Raji (cell line): ENCODE data around the gene ANKH.

ENCODE experiments used
- POLR2A ChIP-seq: IDR thresholded peaks from 2 replicates; pipeline ENCODE4 v1.6.1; 2011; ENCODE audit warnings: low read depth, low read length, control low read depth; ENCODE audit not compliant: insufficient read depth

Gene ANKH

GRCh38 chr5:14729448-14730385 is 141.9 kb downstream of the ANKH start:
- no peak for TF ChIP-seq POLR2A

- no peak for TF ChIP-seq POLR2A
Measured at GRCh38 chr5:14728459-14728938, 143.1 kb downstream of the ANKH start.

GRCh38 chr5:14727928-14728458 is 143.6 kb downstream of the ANKH start:
- no peak for TF ChIP-seq POLR2A

DNA sequence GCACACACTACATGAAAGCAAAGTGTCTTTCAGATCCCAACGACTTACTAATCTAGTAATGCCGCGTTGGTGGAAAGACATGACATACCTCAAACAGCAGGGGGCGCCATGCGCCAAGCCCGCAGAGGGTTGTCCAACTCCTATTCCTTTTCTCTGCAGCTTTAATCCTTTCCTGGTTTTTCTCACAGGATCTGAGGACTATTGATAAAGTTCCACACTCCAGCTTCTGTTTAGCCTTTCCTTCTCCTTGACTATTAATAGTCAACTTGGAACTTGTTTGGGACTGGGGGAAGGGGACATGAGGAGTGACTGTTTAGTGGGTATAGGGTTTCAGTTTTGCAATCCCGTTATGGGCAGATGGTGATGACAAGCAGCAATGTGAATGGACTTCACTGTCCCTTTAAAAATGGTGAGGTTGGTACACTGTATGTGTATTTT is 144.1 kb downstream of the ANKH start:
- no peak for TF ChIP-seq POLR2A

- TF ChIP-seq POLR2A, result no peak
Measured at GRCh38 chr5:14726066-14726838, 145.3 kb downstream of the ANKH start.

GRCh38 chr5:14724633-14725032 is 146.9 kb downstream of the ANKH start:
- no peak for TF ChIP-seq POLR2A

- TF ChIP-seq POLR2A, result no peak
Measured at GRCh38 chr5:14723701-14724132, 147.9 kb downstream of the ANKH start.

DNA sequence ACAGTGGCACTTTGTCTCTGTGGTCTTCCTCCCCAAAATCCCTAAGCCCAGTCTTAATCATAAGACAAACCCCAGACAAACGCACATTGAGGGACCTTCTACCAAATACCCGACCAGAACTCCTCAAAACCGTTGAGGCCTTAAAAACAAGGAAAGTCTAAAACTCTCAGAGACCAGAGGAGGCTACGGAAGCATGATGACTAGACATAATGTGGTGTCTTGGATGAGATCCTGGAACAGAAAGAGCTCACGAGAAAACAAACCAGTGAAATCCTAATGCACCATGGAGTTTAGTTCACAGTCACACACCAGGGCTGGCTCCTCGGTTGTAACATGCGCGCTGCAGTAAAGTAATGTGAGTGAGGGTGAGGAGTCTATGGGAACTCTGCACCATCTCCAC is 148.7 kb downstream of the ANKH start:
- no peak for TF ChIP-seq POLR2A

DNA sequence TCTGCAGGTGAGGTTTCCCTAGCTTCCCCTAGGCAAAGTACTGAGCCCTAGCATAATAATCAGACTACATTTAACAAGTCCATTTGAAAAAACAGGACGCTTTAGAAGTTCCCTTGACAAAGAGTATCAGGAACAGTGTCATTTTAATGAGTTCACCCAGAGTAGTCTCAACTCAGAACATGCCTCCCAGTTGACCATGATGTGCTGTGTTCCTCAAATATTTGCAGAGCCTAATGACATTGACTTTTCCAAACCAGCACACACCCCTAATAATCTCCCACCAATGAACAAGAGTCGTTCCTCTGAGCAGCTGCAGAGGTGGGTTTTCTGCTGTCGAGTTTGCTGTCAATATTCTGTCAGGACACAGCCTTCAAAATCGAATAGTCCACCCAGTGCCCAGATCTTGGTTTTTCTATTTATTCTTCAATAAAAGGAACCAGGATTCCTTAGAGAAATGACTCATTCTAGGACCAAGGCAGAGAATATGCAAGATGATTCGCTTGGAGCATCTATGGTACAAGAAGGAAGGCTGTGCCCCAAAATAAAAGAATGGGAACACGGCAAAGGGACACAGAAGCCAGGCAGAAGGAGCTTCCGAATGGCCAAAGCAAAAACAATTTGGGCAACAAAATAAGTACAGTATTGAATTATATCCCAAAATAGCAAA is 149.5 kb downstream of the ANKH start:
- no peak for TF ChIP-seq POLR2A

DNA sequence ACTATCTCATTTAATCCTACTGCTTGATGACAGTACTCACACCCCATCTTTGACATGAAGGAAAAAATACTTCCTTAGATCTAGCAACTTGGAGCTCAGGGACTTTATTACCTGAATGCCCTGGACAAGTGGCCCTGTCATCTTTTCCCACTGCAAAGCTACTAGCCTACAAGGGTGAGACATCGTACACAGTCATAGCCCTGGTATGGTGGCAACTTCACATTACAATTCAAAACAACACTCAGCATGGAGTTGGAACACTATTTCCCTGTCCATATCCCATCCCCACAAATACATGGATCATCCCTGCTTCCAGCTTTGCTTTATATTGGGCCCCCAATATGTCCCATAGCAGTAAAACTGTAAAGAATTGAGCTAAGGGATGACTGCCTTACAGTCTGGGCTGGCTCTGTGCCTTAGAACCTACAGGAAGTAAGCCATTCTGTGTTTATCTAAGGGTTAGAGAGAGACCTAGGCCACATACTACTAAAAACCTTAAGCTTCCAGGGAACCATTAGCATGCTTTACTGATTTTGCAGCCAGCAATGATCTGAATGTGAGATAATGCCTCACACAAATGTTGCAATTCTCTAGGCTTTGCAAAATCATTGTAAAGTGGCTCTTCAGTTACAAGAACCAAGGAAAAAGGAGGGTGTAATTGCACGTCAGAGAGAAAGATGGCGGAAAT is 151.2 kb downstream of the ANKH start:
- no peak for TF ChIP-seq POLR2A

- TF ChIP-seq POLR2A, result no peak
Measured at GRCh38 chr5:14718778-14719177, 152.8 kb downstream of the ANKH start.

GRCh38 chr5:14716755-14717752 is 154.5 kb downstream of the ANKH start:
- TF ChIP-seq POLR2A, result no peak

DNA sequence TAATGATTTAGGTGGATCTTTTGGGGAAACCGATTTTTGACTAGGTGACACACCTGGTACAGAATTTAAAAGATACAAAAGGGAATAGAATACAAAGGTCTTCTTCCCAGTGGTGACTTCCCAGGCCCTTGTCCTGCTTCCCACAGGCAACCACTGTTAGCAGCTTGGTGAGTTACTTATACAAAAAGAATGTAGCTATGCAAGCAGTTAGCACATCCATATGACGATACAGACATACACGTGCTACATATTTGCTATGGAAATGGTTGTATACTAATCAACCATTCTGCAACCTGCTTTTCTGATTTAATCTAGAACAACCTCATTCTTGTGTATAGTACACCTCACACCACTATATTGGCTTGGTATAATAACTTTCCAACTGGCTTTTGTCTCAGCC is 156.1 kb downstream of the ANKH start:
- TF ChIP-seq POLR2A, result no peak
